Loucy (cell line): ENCODE results near the gene NAPSA.

Experiments used
- CTCF ChIP-seq: fragments of 200-600 bp; sonication (generic); conservative IDR thresholded peaks from 2 replicates; pipeline ENCODE4 v1.5.1; 2014; ENCODE audit warnings: mild to moderate bottlenecking, antibody characterized with exemption, low read length
- EZH2phosphoT487 ChIP-seq: fragments of 200-600 bp; IDR thresholded peaks from 2 replicates; pipeline ENCODE4 v1.6.1; 2018; ENCODE audit warnings: antibody characterized with exemption, mild to moderate bottlenecking, moderate library complexity, borderline replicate concordance

DNA sequence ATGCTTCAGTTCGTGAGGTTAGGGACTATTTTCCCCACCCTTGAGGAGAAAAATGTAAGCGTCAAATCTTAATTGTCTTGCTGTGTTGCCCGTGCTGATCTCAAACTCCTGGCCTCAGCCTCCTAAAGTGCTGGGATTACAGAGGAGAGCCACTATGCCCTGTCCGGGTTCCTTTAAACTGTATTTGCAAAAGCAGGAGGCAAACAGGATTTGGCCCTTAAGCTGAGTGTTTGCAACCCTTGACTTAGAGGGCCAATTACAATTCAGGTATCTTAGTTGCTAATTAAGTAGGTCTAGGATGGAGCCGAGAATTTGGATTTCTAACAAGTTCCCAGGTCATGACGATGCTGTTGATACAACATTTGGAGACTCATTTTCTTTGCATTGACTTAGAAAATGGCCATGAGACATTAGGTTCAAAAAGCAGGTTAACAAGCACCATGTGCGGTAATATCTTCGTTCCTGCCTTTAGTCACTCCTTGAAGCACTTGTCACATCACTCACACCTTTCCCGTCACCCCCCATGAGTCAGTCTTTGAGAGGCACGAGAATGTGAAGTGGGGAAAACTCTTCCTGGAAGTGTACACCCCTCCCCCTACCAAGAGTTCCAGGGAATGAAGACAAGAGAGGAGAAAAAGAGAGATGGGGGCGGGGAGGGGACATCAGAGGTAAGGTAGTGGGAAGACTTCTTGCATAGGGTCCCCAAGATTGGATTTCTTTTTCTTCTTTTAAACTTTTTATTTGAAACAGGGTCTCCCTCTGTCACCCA, 2.6 kb downstream of the NAPSA start:
- no peak for TF ChIP-seq CTCF
- no peak for TF ChIP-seq EZH2phosphoT487
